RKO (cell line): ENCODE results near the gene PAPOLG.

Experiments
- DNase-seq: peaks from one replicate; pipeline ENCODE4 v3.0.0-alpha.2; 2016; ENCODE audit warnings: low spot score

PAPOLG gene

DNA sequence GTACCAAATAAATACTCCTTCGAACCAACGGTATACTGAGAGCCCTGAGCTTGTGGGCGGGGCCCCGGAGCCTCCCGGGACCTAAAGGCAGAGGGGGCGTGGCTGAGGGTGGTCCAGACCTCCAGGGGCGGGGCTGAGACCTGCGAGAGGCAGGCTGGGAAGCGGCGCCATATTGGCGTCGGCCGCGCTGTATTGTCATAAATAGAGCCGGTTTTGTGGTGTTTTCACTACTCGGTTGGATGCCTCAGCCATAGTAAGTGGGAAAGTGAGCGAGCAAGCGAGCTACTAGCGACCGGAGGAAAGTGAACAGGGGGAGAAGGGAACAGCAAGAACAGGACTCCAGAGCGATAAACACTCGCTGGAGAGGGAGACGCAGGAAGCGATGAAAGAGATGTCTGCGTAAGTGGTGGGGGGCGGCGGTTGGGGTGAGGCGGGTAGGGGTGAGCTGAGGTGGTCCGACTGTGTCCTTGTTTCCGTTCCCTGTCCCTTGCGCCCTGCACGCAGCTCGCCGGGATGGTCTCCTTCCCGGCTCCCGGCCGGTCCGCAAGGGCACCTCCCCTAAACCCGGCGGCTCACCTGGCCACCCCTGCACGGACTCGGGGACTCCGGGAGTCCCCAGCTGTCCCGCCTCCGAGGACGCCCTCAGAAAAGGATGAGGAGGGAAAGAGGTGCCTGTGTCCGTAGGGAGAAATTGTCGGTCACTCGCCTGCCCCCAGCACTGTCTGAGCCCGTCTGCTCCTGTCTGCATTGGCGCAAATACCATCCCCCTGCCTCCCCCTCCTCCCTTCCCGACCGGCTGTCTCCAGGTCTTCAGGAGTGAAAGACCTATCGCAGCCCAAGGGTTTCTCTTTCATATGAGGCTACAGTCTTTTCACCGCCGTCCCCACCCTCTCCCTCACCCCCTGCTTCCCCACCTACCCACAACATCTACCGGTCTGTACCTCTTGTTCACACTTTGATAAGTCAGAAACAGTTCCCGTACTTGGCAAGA is at the start of gene PAPOLG:
TSS of gene PAPOLG (plus strand) at position 172 of the 991 bp plus-strand sequence. CDS start at position 383, 211 bp downstream.
- DNase-seq = peak; percentile 92

GRCh38 chr2:60707750-60708371 is 48.2 kb upstream of the PAPOLG start:
- DNase-seq = peak; percentile 40

DNA sequence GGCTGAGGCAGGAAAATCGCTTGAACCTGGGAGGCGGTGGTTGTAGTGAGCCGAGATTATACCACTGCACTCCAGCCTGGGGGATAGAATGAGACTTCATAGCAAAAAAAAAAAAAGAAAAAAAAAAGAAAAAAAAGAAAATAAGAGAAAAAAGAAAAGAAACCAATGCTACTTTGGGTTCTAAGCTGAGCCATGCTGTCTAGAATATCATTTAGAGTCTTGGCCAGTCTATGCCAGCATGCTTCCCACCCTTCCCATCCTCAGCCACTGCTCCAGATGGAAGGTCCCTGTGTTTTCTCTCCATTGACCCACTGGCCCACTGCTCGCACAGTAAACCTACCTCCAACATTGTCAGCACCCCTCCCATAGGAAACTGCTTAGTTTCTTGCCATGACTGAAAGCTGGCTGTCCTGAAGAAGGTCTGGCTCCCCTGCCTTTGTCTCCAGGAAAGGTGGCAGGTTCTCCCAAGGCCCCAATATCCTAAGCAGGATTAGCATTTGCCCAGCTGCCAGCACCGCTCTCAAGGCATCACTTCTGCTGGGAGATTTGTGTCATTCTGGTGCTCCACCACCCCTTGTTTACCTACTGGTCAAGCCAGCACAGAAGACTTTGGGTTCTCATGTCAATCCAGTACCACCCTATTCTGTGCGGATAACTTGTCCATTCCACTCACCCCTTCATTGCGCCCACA is 47.3 kb upstream of the PAPOLG start:
- no peak for DNase-seq

DNA sequence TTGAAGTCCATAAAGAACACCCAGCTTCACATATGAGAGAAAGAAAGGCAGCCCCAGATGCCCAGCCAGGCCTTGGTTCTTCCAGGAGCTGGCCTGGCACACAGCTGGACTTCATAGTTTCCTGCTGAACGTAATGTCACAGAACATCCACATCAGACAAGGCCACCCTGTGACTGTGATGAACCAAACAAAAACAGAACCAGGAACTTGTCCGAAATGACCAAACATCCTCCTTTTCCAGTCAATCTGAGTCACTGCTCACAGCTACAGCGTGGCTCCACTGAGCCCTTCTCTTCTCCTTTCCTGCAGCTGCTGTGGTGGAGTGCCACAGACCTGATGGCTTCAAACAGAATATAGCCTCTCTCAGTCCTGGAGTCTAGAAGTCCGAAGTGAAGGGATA is 45.4 kb upstream of the PAPOLG start:
- DNase-seq = no peak

DNA sequence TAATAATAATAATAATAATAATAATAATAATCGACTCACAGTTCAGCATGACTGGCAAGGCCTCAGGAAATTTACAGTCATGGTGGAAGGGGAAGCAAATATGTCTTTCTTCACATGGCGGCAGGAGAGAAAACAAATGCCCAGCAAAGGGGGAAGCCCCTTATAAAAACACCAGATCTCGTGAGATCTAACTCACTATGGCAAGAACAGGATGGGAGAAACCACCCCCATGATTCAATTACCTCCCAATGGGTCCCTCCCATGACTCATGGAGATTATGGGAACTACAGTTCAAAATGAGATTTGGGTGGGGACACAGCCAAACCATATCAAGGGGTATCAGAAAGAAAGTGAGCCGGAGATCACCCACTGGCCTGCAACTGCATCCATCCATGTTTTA is 40.5 kb upstream of the PAPOLG start:
- no peak for DNase-seq

DNA sequence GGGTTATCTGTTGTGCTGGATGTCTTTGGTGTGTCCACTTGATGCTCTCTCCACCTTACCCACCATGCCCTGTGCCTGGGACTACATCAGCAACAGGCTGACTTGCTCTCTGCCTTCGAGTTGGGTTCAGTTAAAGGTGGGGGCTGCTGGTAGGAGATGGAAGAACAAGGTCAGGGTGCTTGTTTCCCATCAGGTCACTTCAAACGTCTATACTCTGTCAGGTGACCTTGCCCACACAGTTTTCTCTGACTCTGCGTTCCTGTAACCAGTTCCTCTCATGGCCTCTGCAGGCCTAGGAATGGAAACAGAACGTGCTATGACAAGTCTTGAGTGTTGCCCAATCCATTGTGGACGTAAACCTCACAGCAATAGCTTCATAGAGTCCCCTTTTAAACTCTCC is 38.4 kb upstream of the PAPOLG start:
- no peak for DNase-seq

DNA sequence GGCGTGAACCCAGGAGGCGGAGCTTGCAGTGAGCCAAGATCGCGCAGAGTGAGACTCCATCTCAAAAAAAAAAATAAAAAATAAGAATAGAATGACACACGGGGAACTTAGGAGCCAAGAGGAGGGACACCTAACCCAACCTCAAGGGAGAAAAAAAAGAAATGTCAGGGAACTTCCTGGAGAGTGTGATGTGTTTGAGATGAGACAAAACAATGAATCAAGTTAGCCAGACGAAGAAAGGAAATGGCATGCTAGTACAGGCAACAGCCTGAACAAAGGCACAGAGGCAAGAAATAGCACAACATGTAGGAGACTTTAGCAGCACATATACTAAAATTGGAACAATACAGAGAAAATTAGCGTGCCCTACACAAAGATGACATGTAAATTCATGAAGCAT is 36.7 kb upstream of the PAPOLG start:
- no peak for DNase-seq

- DNase-seq = no peak
These were observed 30.6 kb upstream of the PAPOLG start for GRCh38 chr2:60725466-60725865.

DNA sequence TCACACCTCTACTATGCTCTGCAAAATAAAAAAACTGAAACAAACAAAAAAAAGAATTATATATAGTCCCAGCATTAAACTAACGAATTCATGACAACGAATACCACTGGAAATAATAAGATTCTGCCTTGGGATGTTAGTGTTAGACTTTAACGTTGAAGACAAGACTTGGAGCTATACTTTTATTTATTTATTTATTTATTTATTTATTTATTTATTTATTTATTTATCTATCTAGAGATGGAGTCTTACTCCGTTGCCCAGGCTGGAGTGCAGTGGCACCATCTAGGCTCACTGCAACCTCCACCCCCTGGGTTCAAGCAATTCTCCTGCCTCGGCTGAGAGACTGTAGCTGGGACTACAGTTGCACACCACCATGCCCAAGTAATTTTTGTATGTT is 27.2 kb upstream of the PAPOLG start:
- no peak for DNase-seq

DNA sequence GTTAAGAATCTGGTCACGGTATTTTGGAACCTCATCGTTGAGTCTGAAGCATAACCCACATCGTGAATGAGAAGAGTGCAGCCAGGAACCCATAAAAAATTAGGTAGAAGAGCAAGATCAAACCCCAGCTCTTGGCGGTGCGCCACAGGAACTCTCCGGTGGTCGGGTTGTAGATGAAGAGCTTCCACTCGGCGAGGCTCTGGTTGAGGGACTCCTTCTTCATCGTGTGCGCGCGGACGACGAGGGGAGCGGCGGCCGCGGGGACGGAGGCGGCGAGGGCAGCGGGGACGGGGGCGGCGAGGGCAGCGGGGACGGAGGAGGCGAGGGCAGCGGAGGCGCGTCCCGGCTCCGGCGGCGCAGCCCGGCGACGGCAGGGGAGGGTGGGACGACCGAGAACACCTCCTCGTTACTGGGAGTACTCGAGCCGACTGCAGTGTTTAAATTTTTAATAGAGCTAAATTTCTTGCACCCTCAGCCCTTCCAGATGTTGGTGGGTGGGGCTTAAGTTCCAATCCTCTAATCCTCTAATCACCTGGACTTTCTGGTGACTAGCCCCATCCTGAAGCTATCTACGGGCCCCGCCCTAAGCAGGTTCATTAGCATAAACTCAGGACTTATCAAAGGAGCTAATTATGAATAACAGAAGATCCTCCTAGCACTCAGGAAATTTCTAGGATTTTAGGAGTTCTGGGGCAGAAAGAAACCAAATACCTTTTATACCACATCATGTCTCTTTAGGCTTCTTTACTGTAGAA is 20.4 kb upstream of the PAPOLG start:
- DNase-seq = no peak

GRCh38 chr2:60738679-60739078 is 17.4 kb upstream of the PAPOLG start:
- DNase-seq = no peak

- no peak for DNase-seq
These were observed 16.9 kb upstream of the PAPOLG start for GRCh38 chr2:60739156-60739555.

- no peak for DNase-seq
These were observed 14.5 kb upstream of the PAPOLG start for GRCh38 chr2:60741576-60741975.

DNA sequence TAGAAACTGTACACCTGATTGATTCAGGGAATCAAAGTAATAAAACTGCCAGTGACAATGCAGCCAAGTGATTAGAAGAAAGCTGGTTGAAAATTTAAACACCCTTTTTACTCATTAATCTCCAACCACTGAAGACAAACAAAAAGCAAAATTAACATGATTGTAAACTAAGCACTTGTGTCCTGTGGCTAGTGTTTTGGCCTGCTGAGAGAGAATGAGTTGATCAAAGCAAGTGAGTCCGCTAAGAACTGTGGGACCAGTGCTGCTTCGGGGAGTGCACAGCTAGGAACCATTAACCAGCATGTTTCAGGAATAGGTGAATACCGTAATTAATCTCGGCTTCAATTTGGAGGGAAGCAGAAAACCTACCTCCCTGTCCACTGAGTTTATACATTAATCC is 13.6 kb upstream of the PAPOLG start:
- DNase-seq = no peak

GRCh38 chr2:60745330-60745729 is 10.7 kb upstream of the PAPOLG start:
- no peak for DNase-seq

DNA sequence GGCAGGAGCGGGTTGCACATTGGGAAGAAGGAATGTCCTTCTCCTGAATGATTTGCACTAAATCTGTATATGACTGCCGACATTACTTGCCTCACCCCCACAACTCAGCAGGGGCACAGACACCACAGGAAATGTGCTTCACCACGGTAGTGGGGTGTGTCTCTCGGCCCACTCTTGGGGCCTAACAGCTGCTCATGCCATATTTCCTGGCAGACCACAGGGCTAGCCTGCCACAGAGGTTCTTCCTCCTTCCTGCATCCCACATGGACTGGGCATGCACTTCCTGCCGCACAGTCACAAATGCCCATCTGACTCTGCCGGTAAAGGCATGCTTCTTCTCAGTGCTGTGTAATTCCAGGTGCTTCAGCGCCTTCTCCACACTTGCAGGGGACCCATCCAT is 10.3 kb upstream of the PAPOLG start:
- DNase-seq = no peak

GRCh38 chr2:60746318-60746717 is 9.8 kb upstream of the PAPOLG start:
- no peak for DNase-seq

DNA sequence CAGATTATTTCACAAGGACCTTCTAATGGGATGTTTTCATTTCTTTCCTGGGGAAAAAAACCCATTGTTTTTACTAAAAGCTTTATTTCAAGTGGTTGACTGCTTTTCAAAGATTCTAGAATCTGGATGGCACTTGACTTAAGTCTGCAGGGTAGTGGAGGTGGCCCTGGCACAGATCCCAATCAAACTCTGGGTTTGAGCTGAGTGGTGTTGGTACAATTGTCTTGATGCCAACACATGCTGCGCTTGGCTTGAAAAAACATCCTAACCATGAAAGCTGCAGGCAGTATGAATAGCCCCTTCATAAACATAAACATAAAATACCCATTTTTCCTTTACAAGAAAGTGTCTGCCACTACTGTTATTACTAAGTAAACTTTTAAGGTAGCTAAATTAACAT is 3.6 kb downstream of the PAPOLG start:
- DNase-seq = no peak

DNA sequence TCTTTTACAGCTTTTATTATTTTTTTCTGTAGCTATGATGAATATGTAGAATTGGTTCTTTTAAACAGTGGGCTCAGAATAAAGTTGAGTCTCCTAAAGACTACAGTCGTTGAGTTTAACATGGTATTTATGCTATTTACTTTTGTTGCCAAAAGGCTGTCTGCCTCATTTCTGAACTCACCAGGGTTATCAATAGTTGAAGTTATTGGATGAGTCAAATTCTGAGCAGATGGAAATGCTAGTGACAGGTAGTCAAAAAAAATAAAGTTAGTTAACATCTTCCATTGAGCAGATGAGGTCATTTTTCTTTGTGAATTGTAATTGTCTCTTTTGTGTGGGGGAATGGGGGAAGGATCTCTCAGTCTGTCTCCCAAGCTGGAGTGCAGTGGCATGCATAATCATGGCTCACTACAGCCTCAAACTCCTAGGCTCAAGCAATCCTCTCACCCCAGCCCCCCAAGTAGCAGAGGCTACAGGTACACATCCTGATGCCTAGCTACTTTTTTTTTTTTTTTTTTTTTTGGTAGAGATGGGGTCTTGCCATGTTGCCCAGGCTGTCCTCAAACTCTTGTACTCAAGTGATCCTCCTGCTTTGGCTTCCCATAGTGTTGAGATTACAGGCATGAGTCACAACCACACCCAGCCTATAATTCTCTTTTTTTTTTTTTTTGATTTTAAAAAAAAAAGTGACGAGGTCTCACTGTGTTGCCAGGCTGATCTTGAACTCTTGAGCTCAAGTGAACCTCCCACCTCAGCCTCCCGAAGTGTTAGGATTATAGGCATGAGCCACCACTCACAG is 8.9 kb downstream of the PAPOLG start:
- peak; percentile 8 for DNase-seq

DNA sequence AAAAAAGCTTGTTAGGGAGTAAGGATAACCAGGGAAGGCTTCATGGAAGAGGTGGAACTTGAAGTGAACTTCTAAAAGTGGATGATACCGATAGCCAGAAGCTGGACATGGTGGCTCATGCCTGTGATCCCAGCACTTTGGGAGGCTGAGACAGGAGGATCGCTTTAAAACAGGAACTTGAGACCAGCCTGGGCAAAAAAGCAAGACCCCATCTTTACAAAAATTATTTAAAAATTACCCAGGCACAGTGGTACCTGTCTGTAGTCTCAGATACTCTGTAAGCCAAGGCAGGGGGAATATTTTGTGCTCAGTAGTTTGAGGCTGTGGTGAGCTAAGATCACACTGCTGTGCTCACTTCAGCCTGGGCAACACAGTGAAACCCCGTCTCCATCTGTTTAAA is 10.2 kb downstream of the PAPOLG start:
- DNase-seq = no peak

- DNase-seq = no peak
These were observed 15.4 kb downstream of the PAPOLG start for GRCh38 chr2:60771508-60771907.
